ENCODE results near the gene KLHL21. TPM values are rescaled to one million over a fixed set of nuclear protein-coding genes. Genes with fewer than 3 reads are reported as not detected.

KLHL21 gene
- total RNA-seq, 1 donor from 2014 or later = 147 TPM

GRCh38 chr1:6587261-6588005, 15.2 kb downstream of the KLHL21 start:
- H3K36me3 ChIP-seq = peaks cover 30 to 32% of the 10 kb centered on the region in 2 donors
- H3K4me1 ChIP-seq = peaks cover 11 to 41% of the 10 kb centered on the region in 2 donors
- no peak overlapping the region for H3K4me3 ChIP-seq
- TF ChIP-seq, protein P1, sequence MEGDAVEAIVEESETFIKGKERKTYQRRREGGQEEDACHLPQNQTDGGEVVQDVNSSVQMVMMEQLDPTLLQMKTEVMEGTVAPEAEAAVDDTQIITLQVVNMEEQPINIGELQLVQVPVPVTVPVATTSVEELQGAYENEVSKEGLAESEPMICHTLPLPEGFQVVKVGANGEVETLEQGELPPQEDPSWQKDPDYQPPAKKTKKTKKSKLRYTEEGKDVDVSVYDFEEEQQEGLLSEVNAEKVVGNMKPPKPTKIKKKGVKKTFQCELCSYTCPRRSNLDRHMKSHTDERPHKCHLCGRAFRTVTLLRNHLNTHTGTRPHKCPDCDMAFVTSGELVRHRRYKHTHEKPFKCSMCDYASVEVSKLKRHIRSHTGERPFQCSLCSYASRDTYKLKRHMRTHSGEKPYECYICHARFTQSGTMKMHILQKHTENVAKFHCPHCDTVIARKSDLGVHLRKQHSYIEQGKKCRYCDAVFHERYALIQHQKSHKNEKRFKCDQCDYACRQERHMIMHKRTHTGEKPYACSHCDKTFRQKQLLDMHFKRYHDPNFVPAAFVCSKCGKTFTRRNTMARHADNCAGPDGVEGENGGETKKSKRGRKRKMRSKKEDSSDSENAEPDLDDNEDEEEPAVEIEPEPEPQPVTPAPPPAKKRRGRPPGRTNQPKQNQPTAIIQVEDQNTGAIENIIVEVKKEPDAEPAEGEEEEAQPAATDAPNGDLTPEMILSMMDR (IDR thresholded peaks at IDR 0.05) = no peak
- no peak for DNase-seq (ENCODE audit: low spot score in 2 of 2)
- intact Hi-C loops (cut with DNase I) = no loop called here
- no peaks in the 10 kb centered on the region for H3K27me3 ChIP-seq
- H3K9me3 ChIP-seq = no peaks in the 10 kb centered on the region
- peak overlapping the region; percentile 2 to 43 for H3K27ac ChIP-seq

DNA sequence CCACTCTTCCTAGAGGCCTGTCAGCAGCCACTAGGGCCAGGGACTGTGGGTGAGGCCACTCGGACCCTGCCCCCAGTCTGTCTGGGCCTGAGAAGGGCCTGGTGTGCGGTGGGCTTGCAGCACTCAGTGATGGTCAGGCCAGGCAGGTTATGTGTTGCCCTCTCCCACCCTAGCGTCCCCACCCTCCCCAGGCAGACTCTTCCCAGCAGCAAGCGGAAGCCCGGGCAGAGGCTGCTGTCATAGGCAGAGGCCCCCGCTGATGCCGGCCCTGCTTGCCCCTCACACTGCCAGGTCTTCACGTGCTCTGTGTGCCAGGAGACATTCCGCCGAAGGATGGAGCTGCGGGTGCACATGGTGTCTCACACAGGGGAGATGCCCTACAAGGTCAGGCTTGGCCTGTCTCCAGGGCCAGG, 16.3 kb downstream of the KLHL21 start:
- Histone ChIP-seq H3K4me1 (peaks cover 7 to 37% of the 10 kb centered on the region in 2 donors), H3K4me3 (no peak overlapping the region), H3K36me3 (peaks cover 23 to 30% of the 10 kb centered on the region in 2 donors), H3K27me3 (no peaks in the 10 kb centered on the region), H3K9me3 (no peaks in the 10 kb centered on the region), H3K27ac (peak overlapping the region in 1 of 2 donors; percentile 43)
- intact Hi-C loops (cut with DNase I) = no loop called here
- TF ChIP-seq, protein P1 (IDR thresholded peaks at IDR 0.05) = no peak
- DNase-seq (ENCODE audit: low spot score in 2 of 2) = no peak

GRCh38 chr1:6585841-6586240, 16.8 kb downstream of the KLHL21 start:
- no peaks in the 10 kb centered on the region for H3K9me3 ChIP-seq
- TF ChIP-seq, protein P1 (IDR thresholded peaks at IDR 0.05) = no peak
- H3K36me3 ChIP-seq = peaks cover 23 to 30% of the 10 kb centered on the region in 2 donors
- no peak overlapping the region for H3K4me3 ChIP-seq
- H3K4me1 ChIP-seq = peaks cover 12 to 39% of the 10 kb centered on the region in 2 donors
- intact Hi-C loops (cut with DNase I) = no loop called here
- no peak for DNase-seq (ENCODE audit: low spot score in 2 of 2)
- H3K27me3 ChIP-seq = no peaks in the 10 kb centered on the region
- H3K27ac ChIP-seq = peak overlapping the region in 1 of 2 donors; percentile 43

GRCh38 chr1:6585081-6585722, 17.5 kb downstream of the KLHL21 start:
- Histone ChIP-seq H3K27me3 (no peaks in the 10 kb centered on the region), H3K36me3 (peaks cover 20 to 26% of the 10 kb centered on the region in 2 donors), H3K27ac (no peak overlapping the region), H3K4me1 (peaks cover 14 to 37% of the 10 kb centered on the region in 2 donors), H3K9me3 (no peaks in the 10 kb centered on the region), H3K4me3 (no peak overlapping the region)
- TF ChIP-seq, protein P1 (IDR thresholded peaks at IDR 0.05) = no peak
- intact Hi-C loops (cut with DNase I) = no loop called here
- no peak for DNase-seq (ENCODE audit: low spot score in 2 of 2)

DNA sequence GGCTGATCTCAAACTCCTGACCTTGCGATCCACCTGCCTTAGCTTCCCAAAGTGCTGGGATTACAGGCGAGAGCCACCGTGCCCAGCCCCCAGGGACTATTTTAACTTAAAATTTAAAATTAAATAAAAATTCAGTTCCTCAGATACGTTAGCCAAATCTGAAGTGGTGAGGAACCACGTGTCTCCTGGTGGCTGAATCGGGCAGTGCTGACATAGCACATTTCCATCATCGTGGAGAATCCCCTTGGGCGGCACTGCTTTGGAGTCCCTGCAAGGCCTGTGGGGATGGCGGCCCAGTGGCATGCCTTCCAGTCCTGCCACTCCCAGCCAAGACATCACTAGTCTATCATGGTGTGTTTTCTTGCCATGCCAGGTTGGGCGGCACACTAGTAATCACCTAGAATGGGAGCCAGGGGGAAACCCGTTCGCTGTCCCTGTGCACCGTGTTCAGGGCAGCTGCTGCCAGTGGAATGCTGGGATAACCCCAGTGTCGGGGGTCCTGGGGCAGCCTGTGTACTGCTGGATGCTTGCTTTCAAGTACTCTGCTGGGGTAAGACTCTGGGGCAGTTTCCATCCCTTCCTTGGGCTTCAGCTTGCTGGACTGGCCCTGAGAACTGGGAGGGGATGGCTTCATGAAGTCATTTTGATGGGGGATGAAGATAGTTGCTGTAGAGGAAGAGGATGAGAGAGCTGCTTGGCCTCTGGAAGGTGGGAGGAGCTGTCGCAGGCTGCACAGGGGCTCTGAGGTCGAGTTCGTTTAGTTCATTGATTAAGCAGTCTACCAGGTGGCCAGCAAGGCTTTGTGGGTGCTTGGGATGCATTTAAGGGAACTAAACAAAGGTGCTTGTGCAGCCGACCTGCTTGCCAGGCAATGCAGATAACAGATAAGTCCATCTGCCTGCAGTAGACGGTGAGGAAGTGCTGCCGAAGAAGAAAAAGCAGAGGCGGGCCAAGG, 18.3 kb downstream of the KLHL21 start:
- TF ChIP-seq, protein P1 (IDR thresholded peaks at IDR 0.05) = no peak
- H3K9me3 ChIP-seq = no peaks in the 10 kb centered on the region
- H3K27me3 ChIP-seq = no peaks in the 10 kb centered on the region
- peaks cover 15 to 32% of the 10 kb centered on the region in 2 donors for H3K4me1 ChIP-seq
- DNase-seq (ENCODE audit: low spot score in 2 of 2) = no peak
- intact Hi-C loops (cut with DNase I) = no loop called here
- no peak overlapping the region for H3K4me3 ChIP-seq
- H3K36me3 ChIP-seq = peaks cover 12 to 18% of the 10 kb centered on the region in 2 donors
- no peak overlapping the region for H3K27ac ChIP-seq

Measured in ascending aorta (tissue), 2 donors.